Measurements from ENCODE around the gene PITPNM1.

DNA sequence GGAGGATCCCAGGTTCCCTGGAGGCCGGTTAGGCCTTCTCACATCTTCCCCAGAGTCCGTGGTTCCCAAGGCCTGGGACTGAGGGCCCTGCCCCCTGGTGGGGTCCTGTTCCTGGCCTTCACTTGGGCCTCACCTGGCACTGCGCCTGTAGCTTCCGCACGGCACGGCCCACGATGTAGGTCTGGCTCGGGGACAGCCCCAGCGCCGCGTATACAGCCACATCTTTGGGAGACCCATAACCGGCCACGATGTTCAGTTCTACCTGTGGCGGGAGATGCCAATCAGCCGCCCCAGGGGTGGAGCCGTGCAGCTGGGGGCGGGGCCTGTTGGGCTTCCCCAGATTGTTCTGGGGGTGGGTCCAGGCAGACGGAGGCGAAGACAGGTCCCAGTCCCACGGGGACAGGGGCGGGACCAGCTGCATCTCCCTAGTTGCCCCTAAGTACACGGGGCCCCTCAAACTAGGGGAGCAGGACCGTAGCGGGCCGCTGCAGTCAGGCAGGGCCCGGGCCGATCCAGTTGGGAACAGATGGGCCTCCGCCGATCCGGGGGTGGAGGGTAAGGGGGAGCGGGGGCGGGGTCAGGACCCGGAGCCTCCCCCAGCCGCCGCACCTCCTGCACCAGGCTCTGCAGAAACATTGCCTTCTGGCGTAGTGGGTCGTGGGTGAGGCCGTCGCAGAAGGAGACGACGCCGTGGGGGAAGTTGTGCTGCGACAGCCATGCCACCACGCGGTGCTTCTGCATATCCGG is 12.2 kb downstream of the PITPNM1 start:
- TF ChIP-seq CTCF (IDR thresholded peaks at IDR 0.05), result no peak
- TF ChIP-seq POLR2AphosphoS5 (IDR thresholded peaks at IDR 0.05; ENCODE audit: low read depth, low read length), result no peak; the same call in 1 of the 2 replicates
- TF ChIP-seq SIN3A (IDR thresholded peaks at IDR 0.05; ENCODE audit: borderline replicate concordance, insufficient read depth, low read depth, low read length), result no peak
- TF ChIP-seq, protein P1, sequence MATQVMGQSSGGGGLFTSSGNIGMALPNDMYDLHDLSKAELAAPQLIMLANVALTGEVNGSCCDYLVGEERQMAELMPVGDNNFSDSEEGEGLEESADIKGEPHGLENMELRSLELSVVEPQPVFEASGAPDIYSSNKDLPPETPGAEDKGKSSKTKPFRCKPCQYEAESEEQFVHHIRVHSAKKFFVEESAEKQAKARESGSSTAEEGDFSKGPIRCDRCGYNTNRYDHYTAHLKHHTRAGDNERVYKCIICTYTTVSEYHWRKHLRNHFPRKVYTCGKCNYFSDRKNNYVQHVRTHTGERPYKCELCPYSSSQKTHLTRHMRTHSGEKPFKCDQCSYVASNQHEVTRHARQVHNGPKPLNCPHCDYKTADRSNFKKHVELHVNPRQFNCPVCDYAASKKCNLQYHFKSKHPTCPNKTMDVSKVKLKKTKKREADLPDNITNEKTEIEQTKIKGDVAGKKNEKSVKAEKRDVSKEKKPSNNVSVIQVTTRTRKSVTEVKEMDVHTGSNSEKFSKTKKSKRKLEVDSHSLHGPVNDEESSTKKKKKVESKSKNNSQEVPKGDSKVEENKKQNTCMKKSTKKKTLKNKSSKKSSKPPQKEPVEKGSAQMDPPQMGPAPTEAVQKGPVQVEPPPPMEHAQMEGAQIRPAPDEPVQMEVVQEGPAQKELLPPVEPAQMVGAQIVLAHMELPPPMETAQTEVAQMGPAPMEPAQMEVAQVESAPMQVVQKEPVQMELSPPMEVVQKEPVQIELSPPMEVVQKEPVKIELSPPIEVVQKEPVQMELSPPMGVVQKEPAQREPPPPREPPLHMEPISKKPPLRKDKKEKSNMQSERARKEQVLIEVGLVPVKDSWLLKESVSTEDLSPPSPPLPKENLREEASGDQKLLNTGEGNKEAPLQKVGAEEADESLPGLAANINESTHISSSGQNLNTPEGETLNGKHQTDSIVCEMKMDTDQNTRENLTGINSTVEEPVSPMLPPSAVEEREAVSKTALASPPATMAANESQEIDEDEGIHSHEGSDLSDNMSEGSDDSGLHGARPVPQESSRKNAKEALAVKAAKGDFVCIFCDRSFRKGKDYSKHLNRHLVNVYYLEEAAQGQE (IDR thresholded peaks at IDR 0.05; ENCODE audit: insufficient read depth in 1 of 2, low read depth in 2 of 2, low read length in 1 of 2), result no peak

Measured in Panc1 (cell line).